GM18508 (cell line): Measurements from ENCODE around the gene PDCD1.
"Not testable (repeated sequence)": the region's sequence is repeated elsewhere in the genome, so short reads cannot be mapped to it uniquely, and the experiment has no call there.

ENCODE experiments used
- ATAC-seq: cut with Tn5 transposase; IDR thresholded peaks from one replicate; pipeline ENCODE4 v1.9.1; 2021; ENCODE audit warnings: moderate number of reproducible peaks; ENCODE audit not compliant: insufficient read depth, unreplicated experiment

The PDCD1 gene

GRCh38 chr2:241858206-241859016 is at the start of gene PDCD1:
Gene PDCD1 (minus strand): TSS chr2:241858894. CDS start chr2:241858838, 56 bp downstream.
- ATAC-seq = no peak

- not testable (repeated sequence) for ATAC-seq
These were observed 49.1 kb upstream of the PDCD1 start for GRCh38 chr2:241907831-241908230.

GRCh38 chr2:241906826-241907570 is 48.3 kb upstream of the PDCD1 start:
- ATAC-seq = no peak

DNA sequence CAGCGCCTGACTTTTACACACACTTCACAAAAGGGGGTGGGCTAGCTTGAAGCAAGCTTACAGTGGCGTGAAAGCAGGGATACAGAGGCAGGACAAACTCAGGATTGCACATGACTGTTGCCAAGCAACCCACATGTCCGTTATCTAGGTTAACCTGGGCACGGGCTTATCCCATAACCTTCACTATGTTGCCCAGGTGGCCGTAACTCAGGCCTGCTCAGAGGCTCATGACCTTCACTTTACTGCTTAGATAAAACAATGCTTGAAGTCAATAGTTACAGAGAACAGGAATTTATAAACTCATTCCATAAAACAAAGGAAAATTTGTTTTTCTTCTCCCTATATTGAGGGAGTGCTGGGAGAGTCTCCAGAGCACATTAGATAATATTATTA is 47.7 kb upstream of the PDCD1 start:
- not testable (repeated sequence) for ATAC-seq

DNA sequence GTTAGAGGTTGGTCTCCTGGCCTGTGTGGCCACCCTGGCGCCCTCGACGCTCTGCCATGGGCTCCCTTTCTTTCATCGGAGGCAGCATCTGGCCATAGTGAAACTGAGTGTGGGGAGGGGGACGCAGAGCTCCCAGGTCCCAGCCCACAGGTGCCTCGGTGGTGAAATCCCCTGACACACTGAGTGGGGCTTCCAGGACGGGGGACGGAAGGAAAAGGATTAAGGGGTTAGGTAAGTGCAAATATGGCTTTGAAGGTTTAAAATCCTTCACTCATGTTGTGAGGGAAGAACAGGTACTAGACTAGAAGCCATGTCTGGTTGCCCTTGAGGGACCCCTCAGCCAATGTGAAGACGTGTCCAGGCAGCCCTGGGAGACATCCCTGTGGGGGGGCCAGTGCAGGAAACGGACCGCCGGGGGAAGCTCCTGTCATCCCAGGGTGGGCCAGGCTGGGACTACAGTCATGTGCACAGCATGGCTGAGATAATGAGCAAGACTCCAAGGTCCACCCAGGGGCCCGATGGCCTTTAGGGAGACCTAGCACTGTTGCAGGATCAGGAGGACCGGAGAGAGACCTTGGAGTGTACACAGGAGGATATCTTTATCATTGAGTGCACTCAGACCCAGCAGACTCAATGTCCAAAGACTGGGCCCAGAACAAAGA is 47.2 kb upstream of the PDCD1 start:
- no peak for ATAC-seq

GRCh38 chr2:241904791-241905710 is 46.4 kb upstream of the PDCD1 start:
- ATAC-seq = no peak

DNA sequence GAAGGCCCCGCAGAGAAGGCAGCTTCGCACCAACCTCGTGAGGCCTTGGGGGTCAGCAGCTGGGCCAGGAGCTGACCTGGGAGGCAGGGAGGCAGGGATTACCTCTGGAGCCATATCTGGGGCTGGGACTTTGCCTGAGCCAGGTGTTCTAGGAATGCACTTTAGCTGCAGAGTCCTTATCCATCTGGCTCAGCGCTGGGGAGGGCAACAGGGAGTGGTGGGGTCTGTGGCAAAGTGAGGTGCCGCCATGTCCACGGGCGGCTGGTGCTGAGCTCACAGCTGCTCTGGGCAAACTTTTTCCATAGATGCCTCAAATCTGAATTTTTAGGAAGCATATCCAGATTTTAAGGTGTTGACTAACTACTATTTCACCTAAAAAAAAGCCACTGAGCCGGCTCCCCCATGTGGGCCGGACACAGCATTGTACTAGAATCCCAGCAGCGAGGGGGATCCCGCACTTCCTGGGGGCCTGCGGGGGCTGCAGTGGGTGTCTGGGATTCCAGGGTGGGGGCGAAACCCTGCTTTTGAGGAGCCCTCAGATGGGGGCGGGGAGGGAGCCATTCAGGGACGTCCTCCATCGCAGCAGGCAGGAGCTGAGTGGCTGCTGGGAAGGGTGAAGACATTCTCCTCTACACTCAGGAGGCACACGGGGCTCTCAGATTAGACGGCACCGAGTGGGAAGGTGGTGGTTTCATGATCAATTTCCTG is 45.5 kb upstream of the PDCD1 start:
- ATAC-seq = no peak

DNA sequence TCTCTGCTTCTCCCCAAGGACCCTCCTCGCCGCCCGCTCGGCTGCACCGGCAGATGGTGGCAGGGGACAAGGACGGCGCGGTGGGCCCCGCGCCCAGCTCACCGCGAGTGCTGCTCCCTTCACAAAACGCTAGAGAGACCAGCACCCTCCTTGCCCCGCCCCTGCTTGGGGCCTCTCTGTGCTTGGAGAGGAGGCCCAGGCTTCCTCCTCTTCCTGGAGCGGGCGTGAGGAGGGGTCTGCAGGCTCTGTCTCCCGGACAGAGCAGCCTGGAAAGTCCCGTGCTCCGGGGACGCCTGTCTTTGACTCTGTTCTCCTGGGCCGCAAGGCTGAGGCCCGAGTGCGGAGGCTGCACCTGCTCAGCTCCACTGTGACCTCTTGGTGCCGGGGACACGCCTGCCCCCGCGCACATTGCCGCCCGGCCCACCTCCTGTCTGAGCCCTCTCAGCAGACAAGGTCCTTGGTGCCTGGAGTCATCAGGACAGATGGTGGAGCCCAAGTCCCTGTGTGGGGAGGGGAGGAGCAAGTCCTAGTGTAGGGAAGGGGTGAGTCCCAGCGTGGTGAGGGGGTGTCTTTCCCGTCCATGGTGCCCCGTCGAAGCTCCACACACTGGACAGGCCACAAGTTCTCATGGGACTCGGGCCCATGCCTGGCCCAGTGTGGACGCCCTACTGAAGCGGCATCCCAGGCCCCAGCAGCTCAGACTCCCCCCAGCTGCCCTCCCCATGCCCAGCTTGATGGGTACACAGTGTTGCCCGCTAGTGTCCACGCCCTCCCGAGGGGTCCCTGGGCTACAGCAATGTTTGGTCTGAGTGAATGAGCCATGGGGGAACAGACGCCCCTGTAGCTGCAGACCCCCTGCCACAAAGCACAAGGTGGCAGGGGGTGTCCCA is 44.7 kb upstream of the PDCD1 start:
- ATAC-seq = no peak

- no peak for ATAC-seq
These were observed 43.8 kb upstream of the PDCD1 start for GRCh38 chr2:241902357-241902991.

- ATAC-seq = no peak
These were observed 43.0 kb upstream of the PDCD1 start for GRCh38 chr2:241901500-241902351.

DNA sequence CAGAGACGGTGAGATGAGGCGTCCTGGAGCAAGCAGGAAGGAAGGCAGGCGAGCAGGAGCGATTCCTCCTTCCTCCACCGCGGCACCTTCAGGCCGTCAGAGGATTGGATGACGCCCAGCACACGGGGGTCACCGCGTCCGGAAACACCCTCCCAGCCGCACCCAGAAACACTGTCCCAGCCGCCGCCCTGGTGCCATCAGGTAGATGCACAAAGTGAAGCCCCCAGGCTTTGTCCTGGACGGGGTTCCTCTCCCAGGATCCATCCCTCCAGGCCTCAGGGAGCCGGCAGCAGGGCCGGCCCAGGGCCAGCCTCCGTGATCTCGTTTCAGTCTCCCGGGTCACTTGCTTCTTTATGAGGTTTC is 42.3 kb upstream of the PDCD1 start:
- no peak for ATAC-seq

DNA sequence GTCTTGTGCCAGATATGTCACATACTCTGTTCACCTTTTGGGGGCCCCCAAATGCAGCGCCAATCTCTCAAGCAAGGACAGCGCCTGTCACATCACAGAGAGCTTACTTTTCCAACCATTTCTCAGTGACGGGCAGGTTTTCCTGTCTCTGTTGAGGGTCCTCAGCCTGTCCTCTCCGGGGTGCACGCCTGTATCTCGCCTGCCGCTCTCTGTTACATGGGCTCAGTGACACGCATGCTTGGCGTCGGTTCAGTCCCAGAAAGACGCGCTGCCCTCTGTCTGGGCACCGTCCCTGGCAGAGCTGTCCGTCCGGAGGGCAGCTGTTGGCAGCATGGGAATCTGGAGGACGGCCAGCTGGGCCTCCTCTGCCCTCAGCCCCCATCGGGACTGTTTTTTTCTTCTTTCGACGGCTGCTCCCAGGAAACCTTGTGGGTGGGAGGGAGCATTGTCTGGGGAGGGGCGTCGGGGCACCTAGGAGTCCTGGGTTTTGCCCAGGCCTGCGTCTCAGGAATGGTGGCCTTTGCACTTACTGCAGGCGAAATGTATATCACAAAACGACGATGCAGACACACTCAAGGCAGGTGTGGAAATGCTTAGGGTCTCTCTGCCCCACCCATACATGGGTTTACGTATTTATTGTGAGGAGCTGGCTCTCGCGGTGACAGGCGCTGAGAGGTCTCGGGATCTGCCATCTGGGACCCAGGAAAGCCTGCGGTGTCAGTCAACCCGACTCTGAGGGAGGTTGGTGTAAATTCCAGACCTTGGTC is 41.7 kb upstream of the PDCD1 start:
- no peak for ATAC-seq

- no peak for ATAC-seq
These were observed 40.0 kb upstream of the PDCD1 start for GRCh38 chr2:241898463-241899270.

GRCh38 chr2:241897231-241897916 is 38.7 kb upstream of the PDCD1 start:
- no peak for ATAC-seq

GRCh38 chr2:241896746-241897201 is 38.1 kb upstream of the PDCD1 start:
- ATAC-seq = no peak
